ENCODE results near the gene COQ5. TPM values are rescaled to one million over a fixed set of nuclear protein-coding genes. Genes with fewer than 3 reads are reported as not detected.

COQ5 gene, protein sequence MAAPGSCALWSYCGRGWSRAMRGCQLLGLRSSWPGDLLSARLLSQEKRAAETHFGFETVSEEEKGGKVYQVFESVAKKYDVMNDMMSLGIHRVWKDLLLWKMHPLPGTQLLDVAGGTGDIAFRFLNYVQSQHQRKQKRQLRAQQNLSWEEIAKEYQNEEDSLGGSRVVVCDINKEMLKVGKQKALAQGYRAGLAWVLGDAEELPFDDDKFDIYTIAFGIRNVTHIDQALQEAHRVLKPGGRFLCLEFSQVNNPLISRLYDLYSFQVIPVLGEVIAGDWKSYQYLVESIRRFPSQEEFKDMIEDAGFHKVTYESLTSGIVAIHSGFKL
- 10 to 100 TPM; 17.9 to 33.3 (median 32.8) TPM for total RNA-seq

DNA sequence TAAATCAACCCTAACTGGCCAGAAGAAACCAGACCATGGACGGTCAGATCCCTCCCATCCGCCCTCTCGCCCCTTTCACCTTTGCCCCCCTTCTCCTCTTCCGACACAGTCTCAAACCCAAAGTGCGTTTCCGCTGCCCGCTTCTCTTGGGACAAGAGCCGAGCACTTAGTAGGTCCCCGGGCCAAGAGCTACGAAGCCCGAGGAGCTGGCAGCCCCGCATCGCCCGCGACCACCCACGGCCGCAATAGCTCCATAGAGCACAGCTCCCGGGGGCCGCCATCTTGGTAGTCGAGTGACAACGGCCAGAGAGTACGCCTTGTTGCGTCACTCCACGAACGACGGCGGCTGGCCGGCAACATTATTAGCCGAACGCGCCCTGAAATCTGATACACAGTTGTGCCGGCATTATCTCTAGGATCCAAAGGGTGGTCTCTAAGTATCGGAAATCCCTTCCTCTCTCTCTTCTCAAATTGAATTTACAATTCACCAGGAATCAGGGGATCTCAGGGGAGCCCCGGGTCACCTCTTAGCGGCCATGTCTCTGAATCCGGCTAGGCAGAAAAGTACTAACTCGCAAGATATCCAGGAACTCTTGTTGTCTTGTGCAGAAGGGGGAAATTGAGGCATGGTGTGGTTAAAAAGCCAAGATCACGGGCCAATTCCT, at the start of gene COQ5:
Gene COQ5, minus strand, starts transcription at position 298 of the 665 bp plus-strand sequence. Its CDS starts 17 bp downstream, at position 281.
- DNase-seq: peak; percentile 89 to 91
- 1% methylated on average over 31 to 38 of the region's 38 CpGs for WGBS, 2 donors
- TF ChIP-seq, protein P1, sequence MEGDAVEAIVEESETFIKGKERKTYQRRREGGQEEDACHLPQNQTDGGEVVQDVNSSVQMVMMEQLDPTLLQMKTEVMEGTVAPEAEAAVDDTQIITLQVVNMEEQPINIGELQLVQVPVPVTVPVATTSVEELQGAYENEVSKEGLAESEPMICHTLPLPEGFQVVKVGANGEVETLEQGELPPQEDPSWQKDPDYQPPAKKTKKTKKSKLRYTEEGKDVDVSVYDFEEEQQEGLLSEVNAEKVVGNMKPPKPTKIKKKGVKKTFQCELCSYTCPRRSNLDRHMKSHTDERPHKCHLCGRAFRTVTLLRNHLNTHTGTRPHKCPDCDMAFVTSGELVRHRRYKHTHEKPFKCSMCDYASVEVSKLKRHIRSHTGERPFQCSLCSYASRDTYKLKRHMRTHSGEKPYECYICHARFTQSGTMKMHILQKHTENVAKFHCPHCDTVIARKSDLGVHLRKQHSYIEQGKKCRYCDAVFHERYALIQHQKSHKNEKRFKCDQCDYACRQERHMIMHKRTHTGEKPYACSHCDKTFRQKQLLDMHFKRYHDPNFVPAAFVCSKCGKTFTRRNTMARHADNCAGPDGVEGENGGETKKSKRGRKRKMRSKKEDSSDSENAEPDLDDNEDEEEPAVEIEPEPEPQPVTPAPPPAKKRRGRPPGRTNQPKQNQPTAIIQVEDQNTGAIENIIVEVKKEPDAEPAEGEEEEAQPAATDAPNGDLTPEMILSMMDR (IDR thresholded peaks at IDR 0.05): peak in 2 of 6 experiments; percentile 1 to 13
- peak; percentile 9 to 76 for TF ChIP-seq POLR2A (IDR thresholded peaks at IDR 0.05)
- no peaks in the 10 kb centered on the region for H3K36me3 ChIP-seq
- peak within 1 kb of the TSS; percentile 47 to 96 (median 63) for H3K4me3 ChIP-seq (replicated peaks in 1 of 3)
- H3K4me1 ChIP-seq: peaks cover 4 to 11% of the 10 kb centered on the region in 2 donors
- peak within 1 kb of the TSS; percentile 80 to 98 (median 91) for H3K27ac ChIP-seq
- H3K27me3 ChIP-seq: no peaks in the 10 kb centered on the region
- no peaks in the 10 kb centered on the region for H3K9me3 ChIP-seq
- intact Hi-C loops (cut with DNase I): no loop called here

DNA sequence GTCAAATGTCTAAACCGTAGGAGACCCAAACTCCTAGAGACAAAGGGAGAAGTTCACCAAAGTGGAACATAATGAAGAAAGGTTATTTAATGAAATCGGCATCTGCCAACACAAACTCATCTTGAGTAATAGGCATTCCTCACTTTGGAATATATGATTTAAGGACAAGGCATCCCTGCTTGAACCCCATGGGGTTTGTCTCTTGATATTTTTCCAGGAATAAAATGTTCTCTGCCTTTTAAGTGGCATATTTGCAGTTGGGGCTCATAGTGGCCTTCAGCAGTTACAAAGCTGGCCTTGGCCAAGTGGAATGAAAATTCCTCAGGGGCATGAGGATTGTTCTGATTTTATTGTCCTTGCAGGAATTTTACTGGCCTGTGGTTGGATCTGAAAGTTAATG, 45.1 kb upstream of the COQ5 start:
- no peak for DNase-seq
- H3K4me3 ChIP-seq (replicated peaks in 1 of 3): no peak overlapping the region
- WGBS, 2 donors: 84% methylated on average over 2 of the region's 2 CpGs
- H3K36me3 ChIP-seq: peaks cover 86 to 90% of the 10 kb centered on the region in 2 donors
- no peak for TF ChIP-seq POLR2A (IDR thresholded peaks at IDR 0.05)
- TF ChIP-seq, protein P1 (IDR thresholded peaks at IDR 0.05): no peak
- H3K27ac ChIP-seq: no peak overlapping the region
- no peaks in the 10 kb centered on the region for H3K27me3 ChIP-seq
- H3K4me1 ChIP-seq: no peaks in the 10 kb centered on the region
- H3K9me3 ChIP-seq: no peaks in the 10 kb centered on the region
- intact Hi-C loops (cut with DNase I): no loop called here

DNA sequence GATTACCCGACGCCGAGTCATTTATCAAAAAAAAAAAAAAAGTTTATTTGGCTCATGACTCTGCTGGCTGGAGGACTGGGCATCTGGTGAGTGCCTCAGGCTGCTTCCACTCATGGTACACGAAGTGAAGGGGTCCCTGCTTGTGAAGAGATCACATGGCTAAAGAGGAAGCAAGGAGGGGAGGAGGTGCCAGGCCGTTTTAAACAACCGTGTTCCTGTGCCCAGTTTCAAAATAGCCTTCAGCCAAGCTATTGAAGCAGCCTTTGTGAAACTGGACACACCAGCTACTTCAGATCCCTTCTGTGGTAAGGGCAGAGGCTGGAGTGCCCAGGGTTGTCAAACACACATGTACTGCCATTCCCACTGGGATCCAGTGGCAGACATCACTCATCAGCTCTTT, 44.6 kb upstream of the COQ5 start:
- Histone ChIP-seq H3K4me1 (no peaks in the 10 kb centered on the region), H3K27ac (no peak overlapping the region), H3K4me3 (replicated peaks in 1 of 3) (no peak overlapping the region), H3K27me3 (no peaks in the 10 kb centered on the region), H3K36me3 (peaks cover 88 to 90% of the 10 kb centered on the region in 2 donors), H3K9me3 (no peaks in the 10 kb centered on the region)
- 82 to 88% methylated on average over 6 of the region's 6 CpGs for WGBS, 2 donors
- TF ChIP-seq POLR2A (IDR thresholded peaks at IDR 0.05): no peak
- TF ChIP-seq, protein P1 (IDR thresholded peaks at IDR 0.05): no peak
- no peak for DNase-seq
- intact Hi-C loops (cut with DNase I): no loop called here

DNA sequence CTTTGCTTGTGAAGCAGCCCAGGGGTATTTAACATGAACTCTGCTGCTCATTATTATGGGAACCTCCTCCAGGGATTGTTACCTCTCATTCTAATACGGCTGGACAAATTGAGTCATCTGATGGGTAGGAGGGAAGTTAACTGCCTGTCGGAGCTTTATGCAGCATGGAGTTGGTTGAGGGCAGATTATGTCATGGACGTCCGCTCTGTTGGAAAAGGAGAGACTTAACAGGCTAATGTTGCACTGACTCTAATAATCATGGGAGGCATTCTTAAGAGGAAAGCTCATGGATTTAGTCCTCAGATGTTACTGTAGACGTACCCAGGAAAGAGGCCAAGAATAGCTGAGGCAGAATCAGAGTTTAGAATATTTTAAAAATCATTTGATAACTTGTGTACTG, 42.3 kb upstream of the COQ5 start:
- Histone ChIP-seq H3K9me3 (no peaks in the 10 kb centered on the region), H3K27me3 (no peaks in the 10 kb centered on the region), H3K4me1 (no peaks in the 10 kb centered on the region), H3K4me3 (replicated peaks in 1 of 3) (no peak overlapping the region), H3K36me3 (peaks cover 88 to 90% of the 10 kb centered on the region in 2 donors), H3K27ac (no peak overlapping the region)
- intact Hi-C loops (cut with DNase I): no loop called here
- WGBS, 2 donors: 81 to 85% methylated on average over 5 of the region's 5 CpGs
- no peak for DNase-seq
- no peak for TF ChIP-seq POLR2A (IDR thresholded peaks at IDR 0.05)
- TF ChIP-seq, protein P1 (IDR thresholded peaks at IDR 0.05): no peak

DNA sequence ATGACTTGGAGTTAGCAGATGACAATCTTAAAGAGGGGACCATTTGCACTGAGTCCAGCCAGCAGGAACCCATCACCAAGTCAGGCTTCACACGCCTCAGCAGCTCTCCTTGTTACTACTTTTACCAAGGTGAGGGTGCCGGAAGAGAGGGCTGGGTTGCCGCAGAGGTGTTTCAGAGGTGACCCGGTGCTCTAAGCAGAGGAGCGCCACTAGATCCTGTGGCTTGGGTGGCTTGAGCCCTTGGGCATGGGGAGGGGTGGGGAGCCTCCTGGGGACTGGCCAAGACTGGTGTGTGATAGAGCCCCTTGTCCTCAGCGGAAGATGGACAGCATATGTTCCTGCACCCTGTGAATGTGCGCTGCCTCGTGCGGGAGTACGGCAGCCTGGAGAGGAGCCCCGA, 34.5 kb upstream of the COQ5 start:
- WGBS, 2 donors: 92% methylated on average over 6 to 7 of the region's 11 CpGs
- TF ChIP-seq, protein P1 (IDR thresholded peaks at IDR 0.05): no peak
- TF ChIP-seq POLR2A (IDR thresholded peaks at IDR 0.05): no peak
- H3K27me3 ChIP-seq: no peaks in the 10 kb centered on the region
- no peak overlapping the region for H3K27ac ChIP-seq
- H3K4me1 ChIP-seq: no peaks in the 10 kb centered on the region
- DNase-seq: no peak
- no peak overlapping the region for H3K4me3 ChIP-seq (replicated peaks in 1 of 3)
- intact Hi-C loops (cut with DNase I): no loop called here
- no peaks in the 10 kb centered on the region for H3K9me3 ChIP-seq
- H3K36me3 ChIP-seq: peaks cover 78 to 84% of the 10 kb centered on the region in 2 donors
